ENCODE measurements around the gene EIF4E1B.
A peak's percentile ranks its signal among the peaks of the same experiment; 100 is the strongest.

EIF4E1B gene

GRCh38 chr5:176658007-176658599 is 27.6 kb downstream of the EIF4E1B start:
- peak; percentile 75 for DNase-seq (ENCODE audit: low read depth, low spot score)
- Histone ChIP-seq H3K36me3 (ENCODE audit: control insufficient read depth, insufficient read depth, low read length) (peaks cover 7% of the 10 kb centered on the region; the same call in 1 of the 2 replicates), H3K9me3 (ENCODE audit: control insufficient read depth, insufficient read depth, low read length) (no peaks in the 10 kb centered on the region), H3K27me3 (ENCODE audit: control insufficient read depth, insufficient read depth, low read length) (no peaks in the 10 kb centered on the region), H3K27ac (ENCODE audit: low read length) (no peak overlapping the region), H3K4me3 (ENCODE audit: low read length) (no peak overlapping the region), H3K4me1 (ENCODE audit: control insufficient read depth, insufficient read depth, low read length) (peaks cover 3% of the 10 kb centered on the region)
- no CpG with 5 or more reads among the region's 14 CpGs for WGBS (ENCODE audit: insufficient coverage, insufficient read length)

- no peaks in the 10 kb centered on the region for H3K27me3 ChIP-seq (ENCODE audit: control insufficient read depth, insufficient read depth, low read length)
- DNase-seq (ENCODE audit: low read depth, low spot score) = no peak
- peaks cover 3% of the 10 kb centered on the region for H3K4me1 ChIP-seq (ENCODE audit: control insufficient read depth, insufficient read depth, low read length)
- no peaks in the 10 kb centered on the region for H3K9me3 ChIP-seq (ENCODE audit: control insufficient read depth, insufficient read depth, low read length)
- H3K27ac ChIP-seq (ENCODE audit: low read length) = no peak overlapping the region
- WGBS (ENCODE audit: insufficient coverage, insufficient read length) = no CpG with 5 or more reads among the region's 11 CpGs
- H3K36me3 ChIP-seq (ENCODE audit: control insufficient read depth, insufficient read depth, low read length) = 0 out of 2 replicates have a peak, but pooled peaks cover 3% of the 10 kb centered on the region
- H3K4me3 ChIP-seq (ENCODE audit: low read length) = no peak overlapping the region
These were observed 28.5 kb downstream of the EIF4E1B start for GRCh38 chr5:176658817-176659511.

DNA sequence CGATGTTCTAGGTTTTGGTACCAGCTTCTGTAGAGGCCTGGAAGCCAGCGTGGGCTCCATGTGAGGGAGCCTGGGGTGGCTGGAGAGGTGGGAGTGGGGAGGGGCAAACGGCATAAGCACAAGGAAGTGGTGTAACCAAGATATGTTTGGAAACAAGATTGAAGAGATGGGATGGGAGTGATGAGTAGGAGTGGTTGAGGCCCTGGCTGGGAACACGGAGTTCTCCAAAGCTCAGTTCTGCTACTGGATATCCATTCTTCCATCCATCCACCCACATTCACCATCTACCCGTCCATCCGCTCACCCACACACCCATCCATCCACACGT is 29.0 kb downstream of the EIF4E1B start:
- Histone ChIP-seq H3K27ac (ENCODE audit: low read length) (no peak overlapping the region), H3K4me1 (ENCODE audit: control insufficient read depth, insufficient read depth, low read length) (peaks cover 3% of the 10 kb centered on the region), H3K27me3 (ENCODE audit: control insufficient read depth, insufficient read depth, low read length) (no peaks in the 10 kb centered on the region), H3K4me3 (ENCODE audit: low read length) (no peak overlapping the region), H3K36me3 (ENCODE audit: control insufficient read depth, insufficient read depth, low read length) (0 out of 2 replicates have a peak, but pooled peaks cover 3% of the 10 kb centered on the region), H3K9me3 (ENCODE audit: control insufficient read depth, insufficient read depth, low read length) (no peaks in the 10 kb centered on the region)
- WGBS (ENCODE audit: insufficient coverage, insufficient read length) = 100% methylated on average over 1 of the region's 7 CpGs
- DNase-seq (ENCODE audit: low read depth, low spot score) = no peak

DNA sequence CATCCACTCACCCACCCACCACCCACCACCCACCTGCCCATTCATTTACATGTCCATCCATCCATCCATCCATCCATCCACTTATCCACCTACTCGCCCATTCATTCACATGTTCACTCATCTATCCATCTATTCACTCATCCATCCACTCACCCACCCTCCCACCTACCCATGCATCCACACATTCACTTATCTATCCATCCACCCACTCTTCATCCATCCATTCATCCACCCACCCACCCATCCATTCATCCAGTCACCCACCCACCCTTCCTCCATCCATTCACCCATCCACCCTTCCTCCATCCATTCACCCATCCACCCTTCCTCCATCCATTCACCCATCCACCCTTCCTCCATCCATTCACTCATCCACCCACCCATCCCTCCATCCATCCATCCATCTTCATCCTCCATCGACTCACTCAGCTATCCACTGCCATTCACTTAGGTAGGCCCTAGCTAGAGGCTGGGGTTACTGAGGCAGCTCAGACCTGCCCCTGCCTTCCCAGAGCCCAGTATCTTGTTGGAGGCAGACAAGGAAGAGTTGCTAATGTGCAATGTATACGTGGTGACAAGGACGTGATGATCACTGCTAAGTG is 29.5 kb downstream of the EIF4E1B start:
- 100% methylated on average over 1 of the region's 4 CpGs for WGBS (ENCODE audit: insufficient coverage, insufficient read length)
- no peaks in the 10 kb centered on the region for H3K27me3 ChIP-seq (ENCODE audit: control insufficient read depth, insufficient read depth, low read length)
- 0 out of 2 replicates have a peak, but pooled peaks cover 3% of the 10 kb centered on the region for H3K36me3 ChIP-seq (ENCODE audit: control insufficient read depth, insufficient read depth, low read length)
- H3K4me3 ChIP-seq (ENCODE audit: low read length) = no peak overlapping the region
- H3K4me1 ChIP-seq (ENCODE audit: control insufficient read depth, insufficient read depth, low read length) = peaks cover 5% of the 10 kb centered on the region
- no peak for DNase-seq (ENCODE audit: low read depth, low spot score)
- H3K27ac ChIP-seq (ENCODE audit: low read length) = no peak overlapping the region
- H3K9me3 ChIP-seq (ENCODE audit: control insufficient read depth, insufficient read depth, low read length) = no peaks in the 10 kb centered on the region

DNA sequence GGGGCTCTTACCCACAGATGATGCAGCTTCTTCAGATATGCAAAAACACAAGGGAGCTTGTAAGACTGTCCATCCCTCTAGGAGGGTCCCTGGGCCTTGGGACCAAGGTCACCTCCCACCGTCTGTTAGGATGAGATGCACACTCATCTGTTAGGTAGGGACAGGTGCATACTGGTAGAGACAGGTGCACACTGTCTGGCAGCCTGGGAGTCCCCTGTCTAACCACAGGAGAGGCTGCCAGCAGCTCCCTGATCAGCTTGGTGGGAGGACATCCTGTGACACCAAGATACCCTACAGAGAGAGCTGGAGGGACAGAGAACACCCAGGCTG is 30.0 kb downstream of the EIF4E1B start:
- WGBS (ENCODE audit: insufficient coverage, insufficient read length) = no CpG with 5 or more reads among the region's 1 CpG
- 0 out of 2 replicates have a peak, but pooled peaks cover 3% of the 10 kb centered on the region for H3K36me3 ChIP-seq (ENCODE audit: control insufficient read depth, insufficient read depth, low read length)
- H3K27ac ChIP-seq (ENCODE audit: low read length) = no peak overlapping the region
- no peak for DNase-seq (ENCODE audit: low read depth, low spot score)
- H3K9me3 ChIP-seq (ENCODE audit: control insufficient read depth, insufficient read depth, low read length) = no peaks in the 10 kb centered on the region
- H3K27me3 ChIP-seq (ENCODE audit: control insufficient read depth, insufficient read depth, low read length) = no peaks in the 10 kb centered on the region
- H3K4me1 ChIP-seq (ENCODE audit: control insufficient read depth, insufficient read depth, low read length) = peaks cover 5% of the 10 kb centered on the region
- H3K4me3 ChIP-seq (ENCODE audit: low read length) = no peak overlapping the region

- no CpG with 5 or more reads among the region's 33 CpGs for WGBS (ENCODE audit: insufficient coverage, insufficient read length)
- Histone ChIP-seq H3K4me3 (ENCODE audit: low read length) (no peak overlapping the region), H3K9me3 (ENCODE audit: control insufficient read depth, insufficient read depth, low read length) (no peaks in the 10 kb centered on the region), H3K4me1 (ENCODE audit: control insufficient read depth, insufficient read depth, low read length) (peaks cover 5% of the 10 kb centered on the region), H3K27me3 (ENCODE audit: control insufficient read depth, insufficient read depth, low read length) (no peaks in the 10 kb centered on the region), H3K36me3 (ENCODE audit: control insufficient read depth, insufficient read depth, low read length) (0 out of 2 replicates have a peak, but pooled peaks cover 3% of the 10 kb centered on the region), H3K27ac (ENCODE audit: low read length) (no peak overlapping the region)
- peak; percentile 87 for DNase-seq (ENCODE audit: low read depth, low spot score)
These were observed 30.6 kb downstream of the EIF4E1B start for GRCh38 chr5:176660860-176661641.

DNA sequence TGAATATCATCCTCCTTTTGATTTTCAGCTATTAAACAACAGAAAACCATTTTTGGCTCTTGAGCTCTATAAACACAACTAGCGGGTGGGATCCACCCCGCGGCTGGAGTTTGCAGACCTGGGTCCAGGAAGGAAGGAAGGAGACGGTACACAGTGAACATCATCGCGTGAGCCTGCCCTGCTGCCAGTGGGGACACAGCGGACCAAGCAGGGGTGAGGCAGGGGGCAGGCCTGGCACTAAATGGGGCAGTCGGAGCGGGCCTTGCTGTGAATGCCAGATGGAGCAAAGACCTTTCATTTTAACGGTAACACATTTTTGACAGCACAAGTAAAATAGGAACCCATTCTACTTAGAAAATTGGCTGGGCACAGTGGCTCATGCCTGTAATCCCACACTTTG is 31.2 kb downstream of the EIF4E1B start:
- WGBS (ENCODE audit: insufficient coverage, insufficient read length) = no CpG with 5 or more reads among the region's 10 CpGs
- Histone ChIP-seq H3K4me1 (ENCODE audit: control insufficient read depth, insufficient read depth, low read length) (peaks cover 5% of the 10 kb centered on the region), H3K4me3 (ENCODE audit: low read length) (no peak overlapping the region), H3K27me3 (ENCODE audit: control insufficient read depth, insufficient read depth, low read length) (no peaks in the 10 kb centered on the region), H3K9me3 (ENCODE audit: control insufficient read depth, insufficient read depth, low read length) (no peaks in the 10 kb centered on the region), H3K36me3 (ENCODE audit: control insufficient read depth, insufficient read depth, low read length) (0 out of 2 replicates have a peak, but pooled peaks cover 3% of the 10 kb centered on the region), H3K27ac (ENCODE audit: low read length) (no peak overlapping the region)
- no peak for DNase-seq (ENCODE audit: low read depth, low spot score)

- Histone ChIP-seq H3K9me3 (ENCODE audit: control insufficient read depth, insufficient read depth, low read length) (no peaks in the 10 kb centered on the region), H3K4me1 (ENCODE audit: control insufficient read depth, insufficient read depth, low read length) (peaks cover 5% of the 10 kb centered on the region), H3K27ac (ENCODE audit: low read length) (no peak overlapping the region), H3K4me3 (ENCODE audit: low read length) (no peak overlapping the region), H3K27me3 (ENCODE audit: control insufficient read depth, insufficient read depth, low read length) (no peaks in the 10 kb centered on the region), H3K36me3 (ENCODE audit: control insufficient read depth, insufficient read depth, low read length) (no peaks in the 10 kb centered on the region)
- no CpG with 5 or more reads among the region's 21 CpGs for whole genome bisulfite sequencing (ENCODE audit: insufficient coverage, insufficient read length)
- no peak for DNase-seq (ENCODE audit: low read depth, low spot score)
These were observed 32.2 kb downstream of the EIF4E1B start for GRCh38 chr5:176662371-176663333.

DNA sequence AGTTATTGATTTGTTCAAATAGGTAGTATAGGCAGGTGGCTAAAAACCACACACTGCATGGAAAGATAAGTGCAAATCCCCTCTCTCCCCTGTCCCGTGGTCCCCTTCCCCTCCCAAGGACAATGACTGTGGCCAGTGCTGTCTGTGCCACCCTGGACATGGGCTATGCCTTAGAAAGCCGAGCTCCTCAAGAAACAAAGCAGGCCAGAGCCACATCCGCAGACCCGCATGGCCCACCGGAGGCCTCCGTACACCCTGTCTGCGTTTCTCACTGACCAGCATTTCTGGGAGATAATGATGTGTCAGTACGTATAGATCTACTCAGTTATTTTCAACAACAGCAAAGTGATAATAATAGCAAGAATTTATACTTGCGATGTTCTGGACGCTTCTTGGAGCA is 33.1 kb downstream of the EIF4E1B start:
- no peak overlapping the region for H3K27ac ChIP-seq (ENCODE audit: low read length)
- no peaks in the 10 kb centered on the region for H3K27me3 ChIP-seq (ENCODE audit: control insufficient read depth, insufficient read depth, low read length)
- no peak overlapping the region for H3K4me3 ChIP-seq (ENCODE audit: low read length)
- H3K36me3 ChIP-seq (ENCODE audit: control insufficient read depth, insufficient read depth, low read length) = no peaks in the 10 kb centered on the region
- H3K4me1 ChIP-seq (ENCODE audit: control insufficient read depth, insufficient read depth, low read length) = peaks cover 5% of the 10 kb centered on the region
- no CpG with 5 or more reads among the region's 10 CpGs for WGBS (ENCODE audit: insufficient coverage, insufficient read length)
- no peaks in the 10 kb centered on the region for H3K9me3 ChIP-seq (ENCODE audit: control insufficient read depth, insufficient read depth, low read length)
- DNase-seq (ENCODE audit: low read depth, low spot score) = no peak
